ENCODE data around the gene PRR13.
"Not testable (repeated sequence)": the region's sequence is repeated elsewhere in the genome, so short reads cannot be mapped to it uniquely, and the experiment has no call there.

The PRR13 gene

DNA sequence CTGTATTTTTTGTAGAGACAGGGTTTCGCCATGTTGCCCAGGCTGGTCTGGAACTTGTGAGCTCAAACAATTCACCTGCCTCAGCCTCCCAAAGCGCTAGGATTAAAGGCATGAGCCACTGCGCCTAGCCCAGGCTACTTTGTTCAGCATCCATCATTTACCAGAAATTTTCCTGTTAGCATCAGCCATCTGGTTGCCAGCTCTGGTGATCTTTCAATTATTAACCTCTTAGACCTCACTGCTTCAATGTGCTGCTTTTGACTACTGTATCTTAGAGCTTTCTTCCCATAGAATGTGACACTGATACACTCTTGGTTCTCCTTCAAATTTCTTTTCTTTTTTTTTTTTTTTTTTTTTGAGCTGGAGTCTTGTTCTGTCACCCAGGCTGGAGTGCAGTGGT lies 23.3 kb upstream of the PRR13 start:
- TF ChIP-seq, protein P1, sequence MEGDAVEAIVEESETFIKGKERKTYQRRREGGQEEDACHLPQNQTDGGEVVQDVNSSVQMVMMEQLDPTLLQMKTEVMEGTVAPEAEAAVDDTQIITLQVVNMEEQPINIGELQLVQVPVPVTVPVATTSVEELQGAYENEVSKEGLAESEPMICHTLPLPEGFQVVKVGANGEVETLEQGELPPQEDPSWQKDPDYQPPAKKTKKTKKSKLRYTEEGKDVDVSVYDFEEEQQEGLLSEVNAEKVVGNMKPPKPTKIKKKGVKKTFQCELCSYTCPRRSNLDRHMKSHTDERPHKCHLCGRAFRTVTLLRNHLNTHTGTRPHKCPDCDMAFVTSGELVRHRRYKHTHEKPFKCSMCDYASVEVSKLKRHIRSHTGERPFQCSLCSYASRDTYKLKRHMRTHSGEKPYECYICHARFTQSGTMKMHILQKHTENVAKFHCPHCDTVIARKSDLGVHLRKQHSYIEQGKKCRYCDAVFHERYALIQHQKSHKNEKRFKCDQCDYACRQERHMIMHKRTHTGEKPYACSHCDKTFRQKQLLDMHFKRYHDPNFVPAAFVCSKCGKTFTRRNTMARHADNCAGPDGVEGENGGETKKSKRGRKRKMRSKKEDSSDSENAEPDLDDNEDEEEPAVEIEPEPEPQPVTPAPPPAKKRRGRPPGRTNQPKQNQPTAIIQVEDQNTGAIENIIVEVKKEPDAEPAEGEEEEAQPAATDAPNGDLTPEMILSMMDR (IDR thresholded peaks at IDR 0.05; ENCODE audit: borderline replicate concordance, insufficient read depth, low read depth, low read length) = no peak
- no peak overlapping the region for H3K4me3 ChIP-seq (ENCODE audit: low read depth, low read length)

DNA sequence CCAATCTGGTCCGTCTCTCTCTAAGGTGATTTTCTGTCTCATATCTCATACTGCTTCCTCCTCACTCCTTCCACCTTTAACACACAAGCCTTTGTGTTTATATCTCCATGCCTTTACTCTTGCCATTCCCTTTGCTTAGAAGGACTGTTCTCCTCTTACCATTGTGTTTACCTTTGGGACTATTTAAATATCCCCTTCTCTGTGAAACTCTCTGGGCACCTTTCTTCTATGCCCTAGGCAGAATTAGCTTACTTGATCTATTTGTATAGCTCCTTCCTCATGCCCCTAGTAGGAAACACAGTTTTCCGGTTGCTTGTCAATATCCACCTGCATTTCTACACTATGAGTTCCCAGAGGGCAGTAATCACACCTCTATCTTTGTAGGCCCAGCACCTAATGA lies 21.8 kb upstream of the PRR13 start:
- no peak overlapping the region for H3K4me3 ChIP-seq (ENCODE audit: low read depth, low read length)

DNA sequence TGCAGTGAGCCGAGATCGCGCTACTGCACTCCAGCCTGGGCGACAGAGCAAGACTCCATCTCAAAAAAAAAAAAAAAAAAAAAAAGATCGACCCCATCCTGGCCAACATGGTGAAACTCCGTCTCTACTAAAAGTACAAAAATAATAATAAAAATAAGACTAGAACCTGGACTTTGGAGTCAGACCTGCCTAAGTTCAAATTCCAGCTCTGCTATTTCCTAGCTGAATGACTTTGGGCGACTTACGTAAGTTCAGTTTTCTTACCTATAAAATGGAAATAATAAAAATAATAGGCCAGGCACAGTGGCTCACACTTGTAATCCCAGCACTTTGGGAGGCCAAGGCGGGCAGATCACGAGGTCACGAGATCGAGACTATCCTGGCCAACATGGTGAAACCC lies 19.3 kb upstream of the PRR13 start:
- not testable (repeated sequence) for H3K4me3 ChIP-seq (ENCODE audit: low read depth, low read length)

More for the DNA sequence above, 21.8 kb upstream of the PRR13 start:
- TF ChIP-seq, protein P1 (IDR thresholded peaks at IDR 0.05; ENCODE audit: borderline replicate concordance, insufficient read depth, low read depth, low read length) = no peak

DNA sequence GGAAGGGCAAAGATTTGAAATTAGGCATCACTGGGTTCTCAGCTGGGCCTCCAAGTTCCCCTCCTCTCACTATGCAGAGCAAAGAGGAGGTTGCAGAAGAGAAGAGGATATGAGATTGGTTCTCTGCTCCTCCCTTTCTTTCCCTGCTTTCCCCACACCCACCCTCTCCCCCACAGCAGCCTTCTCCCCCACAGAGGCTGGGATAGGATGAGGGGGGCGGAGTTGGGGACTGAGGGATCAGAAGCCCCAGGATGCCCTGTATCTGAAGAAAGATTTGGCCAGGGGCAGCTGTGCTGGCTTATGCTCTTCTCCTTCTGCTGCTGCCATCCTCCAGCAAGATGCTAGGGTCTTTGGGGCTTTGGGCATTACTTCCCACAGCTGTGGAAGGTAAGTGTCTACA lies 17.9 kb upstream of the PRR13 start, which contains the start of gene AMHR2:
Gene AMHR2, plus strand, starts transcription at position 259 of the 400 bp plus-strand sequence. Its CDS starts 80 bp downstream, at position 339.
- H3K4me3 ChIP-seq (ENCODE audit: low read depth, low read length) = no peak within 1 kb of the TSS
- TF ChIP-seq, protein P1 (IDR thresholded peaks at IDR 0.05; ENCODE audit: borderline replicate concordance, insufficient read depth, low read depth, low read length) = no peak

DNA sequence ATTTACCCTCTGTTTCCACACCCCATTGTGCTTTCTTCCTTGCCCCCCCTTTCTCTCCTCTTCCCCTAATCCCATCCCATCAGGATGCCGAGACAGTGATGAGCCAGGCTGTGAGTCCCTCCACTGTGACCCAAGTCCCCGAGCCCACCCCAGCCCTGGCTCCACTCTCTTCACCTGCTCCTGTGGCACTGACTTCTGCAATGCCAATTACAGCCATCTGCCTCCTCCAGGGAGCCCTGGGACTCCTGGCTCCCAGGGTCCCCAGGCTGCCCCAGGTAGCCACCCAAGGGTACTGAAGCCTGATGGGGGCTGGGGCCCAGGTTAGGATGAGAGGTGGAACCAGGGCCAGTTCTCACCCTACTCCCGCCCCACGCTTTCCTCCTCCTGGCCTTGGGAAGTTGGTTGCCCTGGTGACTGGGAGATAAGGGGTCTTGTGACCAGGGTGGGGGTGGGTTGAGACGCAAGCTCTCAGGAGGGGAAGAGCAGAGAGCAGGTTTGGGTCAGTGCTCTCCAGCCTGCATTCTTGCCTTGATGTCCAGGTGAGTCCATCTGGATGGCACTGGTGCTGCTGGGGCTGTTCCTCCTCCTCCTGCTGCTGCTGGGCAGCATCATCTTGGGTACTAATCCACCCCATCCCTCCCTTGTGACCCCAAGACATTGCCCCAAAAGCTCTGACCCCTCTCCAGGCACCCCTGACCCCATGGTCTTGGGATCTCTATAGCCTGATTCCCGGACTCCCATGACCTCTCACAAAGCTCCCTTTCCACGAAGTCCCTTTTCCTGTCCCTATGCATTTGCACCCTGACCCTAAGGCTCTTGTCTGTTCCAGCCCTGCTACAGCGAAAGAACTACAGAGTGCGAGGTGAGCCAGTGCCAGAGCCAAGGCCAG lies 16.7 kb upstream of the PRR13 start:
- TF ChIP-seq, protein P1 (IDR thresholded peaks at IDR 0.05; ENCODE audit: borderline replicate concordance, insufficient read depth, low read depth, low read length) = no peak
- H3K4me3 ChIP-seq (ENCODE audit: low read depth, low read length) = no peak overlapping the region

DNA sequence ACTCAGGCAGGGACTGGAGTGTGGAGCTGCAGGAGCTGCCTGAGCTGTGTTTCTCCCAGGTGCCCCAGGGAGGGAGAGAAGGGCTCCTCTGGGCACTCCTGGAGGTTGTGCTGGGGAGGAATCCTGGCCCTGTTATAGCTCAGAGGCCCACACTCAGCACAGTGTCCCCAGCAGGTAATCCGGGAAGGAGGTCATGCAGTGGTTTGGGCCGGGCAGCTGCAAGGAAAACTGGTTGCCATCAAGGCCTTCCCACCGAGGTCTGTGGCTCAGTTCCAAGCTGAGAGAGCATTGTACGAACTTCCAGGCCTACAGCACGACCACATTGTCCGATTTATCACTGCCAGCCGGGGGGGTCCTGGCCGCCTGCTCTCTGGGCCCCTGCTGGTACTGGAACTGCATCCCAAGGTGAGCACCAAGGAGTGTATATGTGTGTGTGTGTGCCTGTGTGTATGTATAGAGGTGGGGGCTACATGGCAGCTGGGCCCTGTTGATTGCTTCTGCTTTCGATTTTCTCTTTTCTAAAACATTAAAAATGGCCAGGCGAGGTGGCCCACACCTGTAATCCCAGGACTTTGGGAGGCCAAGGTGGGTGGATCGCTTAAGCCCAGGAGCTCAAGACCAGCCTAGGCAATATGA lies 15.9 kb upstream of the PRR13 start:
- TF ChIP-seq, protein P1 (IDR thresholded peaks at IDR 0.05; ENCODE audit: borderline replicate concordance, insufficient read depth, low read depth, low read length) = no peak
- no peak overlapping the region for H3K4me3 ChIP-seq (ENCODE audit: low read depth, low read length)

DNA sequence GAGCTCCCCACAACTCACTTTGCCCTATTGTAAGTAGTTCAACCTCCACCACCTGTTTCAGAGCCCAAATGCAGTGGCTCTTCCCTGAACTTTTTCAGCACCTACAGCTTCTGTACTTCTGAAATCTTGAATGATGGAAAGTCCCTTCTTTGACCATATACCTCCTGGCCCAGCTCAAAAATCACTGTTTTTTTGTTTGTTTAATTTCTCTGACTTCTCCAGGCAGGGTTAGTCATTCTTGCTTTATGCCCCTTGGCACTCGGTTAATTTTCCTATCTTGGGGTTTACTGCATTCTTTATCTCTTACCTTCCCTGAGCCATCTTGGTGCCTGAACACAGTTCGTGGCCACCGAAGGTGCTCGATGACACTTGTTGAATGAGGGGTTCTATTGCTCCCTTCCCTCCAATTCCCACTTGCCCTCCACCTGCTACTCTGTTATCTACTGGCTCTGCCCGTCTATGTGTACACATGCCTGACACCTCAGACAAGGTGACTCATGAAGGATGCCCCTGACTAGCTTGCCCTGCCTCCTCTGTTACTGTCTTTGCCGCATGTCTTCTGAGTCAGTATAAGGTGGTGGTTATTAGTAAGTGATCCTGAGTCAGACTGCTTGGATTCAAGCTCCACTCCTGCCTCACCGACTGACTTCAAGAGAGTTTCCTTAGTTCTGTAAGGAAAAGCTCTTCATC lies 13.5 kb upstream of the PRR13 start:
- H3K4me3 ChIP-seq (ENCODE audit: low read depth, low read length) = no peak overlapping the region

More for the DNA sequence above, 13.5 kb upstream of the PRR13 start:
- TF ChIP-seq, protein P1 (IDR thresholded peaks at IDR 0.05; ENCODE audit: borderline replicate concordance, insufficient read depth, low read depth, low read length) = no peak
